Measurements from ENCODE around the gene SLC2A8. TPM values are rescaled to one million over a fixed set of nuclear protein-coding genes. Genes with fewer than 3 reads are reported as not detected.

Gene SLC2A8
- total RNA-seq, 1 donor from 2014 or later = 27.5 TPM

GRCh38 chr9:127457191-127457878 lies 60.4 kb downstream of the SLC2A8 start:
- Histone ChIP-seq H3K27me3 (ENCODE audit: control insufficient read depth, insufficient read depth, low read length) (no peaks in the 10 kb centered on the region), H3K36me3 (ENCODE audit: control insufficient read depth, insufficient read depth, low read length) (peaks cover 2% of the 10 kb centered on the region), H3K4me3 (ENCODE audit: low read depth, low read length) (no peak overlapping the region)
- DNase-seq (ENCODE audit: low read depth) = no peak
- TF ChIP-seq CTCF (IDR thresholded peaks at IDR 0.05; ENCODE audit: insufficient read depth, low read length, poor library complexity, severe bottlenecking) = no peak

Other genes starting within 250 kb of the SLC2A8 start
- 2.7 and 5.3 TPM in 2 replicates for gene GARNL3, start 132.4 kb upstream of the SLC2A8 start, total RNA-seq
- 5.1 and 5.7 TPM in 2 replicates for gene ZNF79, start 27.2 kb downstream of the SLC2A8 start, total RNA-seq
- gene RPL12, start 54.2 kb downstream of the SLC2A8 start, total RNA-seq = 4,686 and 4,885 TPM in 2 replicates
- 26.6 and 30.1 TPM in 2 replicates for gene LRSAM1, start 54.3 kb downstream of the SLC2A8 start, total RNA-seq
- gene STXBP1, start 215.1 kb downstream of the SLC2A8 start, total RNA-seq = 23.8 and 27.5 TPM in 2 replicates